Mesodermal cell (in vitro differentiated cells): Measurements from ENCODE around the gene RRP12.

Source experiments
- H3K27ac ChIP-seq: 2 replicates; pipeline ENCODE4 v1.7.0; 2013; ENCODE audit warnings: mild to moderate bottlenecking, low read depth, low read length, moderate library complexity; ENCODE audit not compliant: severe bottlenecking
- H3K36me3 ChIP-seq: 2 replicates; pipeline ENCODE4 v1.7.1; 2013; ENCODE audit warnings: mild to moderate bottlenecking, low read length, moderate library complexity; ENCODE audit not compliant: control insufficient read depth, insufficient read depth
- H3K4me1 ChIP-seq: one replicate; pipeline ENCODE4 v1.7.1; 2013; ENCODE audit warnings: mild to moderate bottlenecking, low read length; ENCODE audit not compliant: insufficient read depth, control insufficient read depth, poor library complexity, severe bottlenecking
- H3K4me3 ChIP-seq: 2 replicates; pipeline ENCODE4 v1.7.0; 2013; ENCODE audit warnings: low read length, control low read depth, mild to moderate bottlenecking; ENCODE audit not compliant: insufficient read depth, poor library complexity, severe bottlenecking; ENCODE audit errors: extremely low read depth
- H3K9me3 ChIP-seq: 2 replicates; pipeline ENCODE4 v1.7.1; 2013; ENCODE audit warnings: mild to moderate bottlenecking, low read length, moderate library complexity; ENCODE audit not compliant: control insufficient read depth
- WGBS, 2 experiments: methylation state at CpG; one replicate each; pipeline ENCODE4 v1.1.5; 2013; ENCODE audit warnings: missing lambda C conversion rate in 2 of 2; ENCODE audit not compliant: insufficient coverage in 2 of 2; 5-methylcytosine and 5-hydroxymethylcytosine counted together

RRP12 gene

GRCh38 chr10:97367126-97367649 lies 34.0 kb downstream of the RRP12 start:
- Histone ChIP-seq H3K4me1 (no peaks in the 10 kb centered on the region), H3K9me3 (no peaks in the 10 kb centered on the region), H3K4me3 (no peak overlapping the region), H3K36me3 (peaks cover 78% of the 10 kb centered on the region), H3K27ac (no peak overlapping the region)
- WGBS, 2 experiments: 94 to 96% methylated on average over 9 to 11 of the region's 12 CpGs

GRCh38 chr10:97366572-97366971 lies 34.6 kb downstream of the RRP12 start:
- Histone ChIP-seq H3K9me3 (no peaks in the 10 kb centered on the region), H3K4me3 (no peak overlapping the region), H3K27ac (no peak overlapping the region), H3K4me1 (no peaks in the 10 kb centered on the region), H3K36me3 (peaks cover 73% of the 10 kb centered on the region)
- WGBS, 2 experiments: 95 to 97% methylated on average over 6 to 8 of the region's 11 CpGs

DNA sequence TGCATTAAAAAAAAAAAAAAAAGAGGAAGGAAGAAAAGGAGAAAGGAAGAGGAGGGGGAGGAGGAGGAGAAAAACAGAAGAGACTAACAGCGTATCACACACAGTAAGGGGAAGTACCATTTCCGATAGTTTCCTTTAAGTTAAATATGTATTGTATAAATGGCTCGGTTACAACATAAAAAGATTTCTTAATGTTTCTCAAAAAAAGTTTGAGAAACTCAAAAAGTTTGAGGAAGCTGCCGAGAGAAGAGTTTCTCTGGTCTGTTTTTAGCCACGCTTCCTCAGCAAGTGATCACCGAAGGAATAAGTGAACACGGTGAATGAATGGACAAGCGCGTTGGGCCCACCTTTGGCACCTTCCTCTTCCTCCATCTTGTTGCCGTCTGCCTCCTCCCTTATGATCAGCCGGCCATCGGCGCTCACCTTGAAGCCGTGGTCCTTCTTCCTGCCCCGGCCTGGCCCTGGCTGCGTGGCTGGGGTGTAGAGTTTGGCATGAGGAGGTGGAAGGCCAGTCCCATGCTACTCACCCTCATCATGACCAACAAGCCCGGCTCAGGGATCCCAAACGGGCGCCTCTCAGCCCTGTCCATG lies 35.3 kb downstream of the RRP12 start:
- Histone ChIP-seq H3K27ac (no peak overlapping the region), H3K4me1 (no peaks in the 10 kb centered on the region), H3K36me3 (peaks cover 73% of the 10 kb centered on the region), H3K4me3 (no peak overlapping the region), H3K9me3 (no peaks in the 10 kb centered on the region)
- 97% methylated on average over 9 to 11 of the region's 19 CpGs for WGBS, 2 experiments

DNA sequence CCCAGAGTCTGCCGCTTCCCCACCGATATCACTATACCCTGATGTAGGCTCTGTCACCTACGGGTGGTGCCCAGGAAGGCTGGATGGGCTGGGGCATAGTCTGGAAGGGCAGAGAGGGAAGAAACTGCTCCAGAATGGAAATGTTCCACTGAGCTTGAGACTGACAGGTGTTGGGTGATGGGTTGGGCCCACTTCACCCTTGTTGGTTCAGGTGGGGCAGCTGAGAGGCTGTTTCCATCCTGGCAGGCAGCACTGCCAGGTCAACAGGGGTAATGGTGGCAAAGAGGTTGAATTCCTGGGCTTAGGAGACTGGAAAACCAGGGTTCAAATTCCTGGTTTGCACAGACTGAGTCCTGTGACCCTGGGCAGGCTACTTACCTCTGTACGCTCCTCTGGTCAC lies 38.1 kb downstream of the RRP12 start:
- no peak overlapping the region for H3K4me3 ChIP-seq
- peaks cover 73% of the 10 kb centered on the region for H3K36me3 ChIP-seq
- no peaks in the 10 kb centered on the region for H3K4me1 ChIP-seq
- no peak overlapping the region for H3K27ac ChIP-seq
- H3K9me3 ChIP-seq: no peaks in the 10 kb centered on the region
- WGBS, 2 experiments: 95 to 100% methylated on average over 2 of the region's 4 CpGs

DNA sequence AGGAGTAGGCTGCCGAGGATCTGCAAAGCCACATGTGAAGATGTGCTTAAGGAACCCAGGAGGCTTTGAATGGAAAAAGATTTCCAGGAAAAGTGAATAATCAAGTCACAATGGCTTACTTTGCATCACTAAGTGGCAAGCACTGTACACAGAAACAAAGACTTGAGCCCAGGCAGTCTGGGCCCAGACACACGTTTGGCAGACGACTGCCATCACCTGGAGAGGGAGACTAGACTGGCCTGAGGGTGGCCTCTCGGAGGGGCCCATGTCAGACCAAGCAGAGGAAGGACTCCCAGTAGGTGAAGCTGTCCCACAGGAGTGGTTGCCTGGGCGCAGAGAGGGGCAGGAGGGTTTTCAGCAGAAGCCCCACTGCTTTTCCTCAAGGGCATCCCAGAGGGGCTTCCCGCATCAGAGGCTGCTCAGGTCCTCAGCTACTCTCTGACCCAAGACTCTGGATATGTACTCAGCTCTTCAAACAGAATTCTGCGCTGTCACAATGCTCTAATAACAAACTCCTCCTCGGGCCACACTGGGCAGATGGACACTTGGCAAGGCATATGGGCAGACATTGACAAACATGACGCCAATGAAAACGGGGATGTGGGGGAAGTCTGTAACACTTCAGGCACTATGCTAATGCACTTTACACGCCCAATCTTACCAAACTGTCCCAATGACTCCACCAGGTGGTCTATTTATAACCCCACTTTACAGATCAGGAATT lies 38.7 kb downstream of the RRP12 start:
- Histone ChIP-seq H3K27ac (no peak overlapping the region), H3K4me3 (no peak overlapping the region), H3K36me3 (peaks cover 77% of the 10 kb centered on the region)

GRCh38 chr10:97361537-97361901 lies 39.6 kb downstream of the RRP12 start:
- H3K36me3 ChIP-seq: peaks cover 77% of the 10 kb centered on the region
- H3K4me1 ChIP-seq: no peaks in the 10 kb centered on the region
- no peak overlapping the region for H3K4me3 ChIP-seq
- WGBS, 2 experiments: 92 to 98% methylated on average over 6 to 10 of the region's 11 CpGs
- no peak overlapping the region for H3K27ac ChIP-seq
- no peaks in the 10 kb centered on the region for H3K9me3 ChIP-seq

More for the DNA sequence above, 38.7 kb downstream of the RRP12 start:
- Histone ChIP-seq H3K4me1 (no peaks in the 10 kb centered on the region), H3K9me3 (no peaks in the 10 kb centered on the region)
- WGBS, 2 experiments: 81 to 93% methylated on average over 5 to 9 of the region's 11 CpGs

DNA sequence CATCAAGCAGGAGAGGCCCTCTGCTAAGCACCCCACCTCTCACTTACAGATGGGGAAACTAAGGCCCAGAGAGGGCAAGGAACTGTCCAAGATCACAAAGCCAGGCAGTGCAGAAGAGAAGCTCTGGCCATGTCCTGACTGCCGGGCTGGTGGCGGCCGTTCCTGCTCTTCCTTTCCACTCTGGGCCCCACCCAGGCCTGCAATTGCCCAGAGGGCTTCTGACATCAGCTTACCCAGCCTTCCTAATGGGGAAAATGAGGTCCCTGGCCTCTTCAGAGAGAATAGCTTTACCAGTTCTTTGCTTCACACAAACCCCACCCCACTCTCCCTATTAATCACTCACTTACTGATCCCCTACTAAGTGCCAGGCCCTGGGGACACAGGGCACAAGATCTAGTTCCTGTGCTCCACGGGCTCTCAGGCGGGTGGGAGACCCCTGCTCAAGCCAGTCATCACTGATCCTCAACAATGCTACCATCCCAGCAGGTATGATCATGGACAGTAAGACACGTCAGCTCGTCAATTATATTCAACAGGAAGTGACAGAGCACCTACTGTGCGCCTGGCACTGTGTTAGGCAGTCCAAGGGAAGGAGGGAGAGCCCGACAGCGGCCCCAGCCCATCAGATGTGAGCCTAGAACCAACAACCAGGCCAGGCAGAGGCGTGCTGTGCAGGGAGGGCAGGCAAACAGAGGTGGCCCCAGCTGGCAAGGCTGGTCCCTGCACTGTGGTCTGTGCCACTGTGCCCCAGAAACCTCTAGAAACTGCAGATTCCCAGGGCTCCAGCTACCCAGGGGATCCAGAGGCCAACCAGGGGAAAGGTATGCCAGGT lies 40.2 kb downstream of the RRP12 start:
- peaks cover 77% of the 10 kb centered on the region for H3K36me3 ChIP-seq
- H3K4me3 ChIP-seq: no peak overlapping the region
- no peaks in the 10 kb centered on the region for H3K9me3 ChIP-seq
- H3K4me1 ChIP-seq: no peaks in the 10 kb centered on the region
- WGBS, 2 experiments: 93 to 97% methylated on average over 9 to 11 of the region's 11 CpGs
- H3K27ac ChIP-seq: no peak overlapping the region

DNA sequence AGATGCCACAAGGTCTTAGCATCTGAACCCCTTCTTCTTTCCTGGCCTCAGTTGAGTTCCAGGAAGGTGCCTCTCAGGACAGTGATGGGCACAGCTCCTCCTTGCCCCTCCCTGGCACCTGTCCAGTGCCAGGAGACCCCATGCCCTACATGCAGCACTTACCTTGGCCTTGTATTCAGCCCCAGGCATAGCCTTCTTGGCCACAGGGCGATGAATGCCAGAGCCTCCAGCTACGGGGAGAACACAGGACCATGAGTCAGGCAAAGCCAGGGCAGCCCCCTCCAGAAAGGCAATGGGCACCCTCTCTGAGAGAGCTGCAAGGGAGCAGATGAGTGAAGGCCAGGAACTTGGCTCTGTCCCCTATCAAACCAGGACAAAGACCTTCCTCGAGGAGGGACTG lies 42.4 kb downstream of the RRP12 start:
- H3K27ac ChIP-seq: no peak overlapping the region
- WGBS, 2 experiments: 88 to 91% methylated on average over 3 of the region's 3 CpGs
- no peak overlapping the region for H3K4me3 ChIP-seq
- peaks cover 74% of the 10 kb centered on the region for H3K36me3 ChIP-seq
- H3K4me1 ChIP-seq: no peaks in the 10 kb centered on the region
- H3K9me3 ChIP-seq: no peaks in the 10 kb centered on the region

- no peak overlapping the region for H3K27ac ChIP-seq
- no peaks in the 10 kb centered on the region for H3K9me3 ChIP-seq
- no peaks in the 10 kb centered on the region for H3K4me1 ChIP-seq
- H3K4me3 ChIP-seq: no peak overlapping the region
- H3K36me3 ChIP-seq: peaks cover 75% of the 10 kb centered on the region
- WGBS, 2 experiments: 92% methylated on average over 2 of the region's 4 CpGs; no CpG with 5 or more reads in 1 of the 2 experiments
These were observed 42.8 kb downstream of the RRP12 start for GRCh38 chr10:97358349-97358748.

DNA sequence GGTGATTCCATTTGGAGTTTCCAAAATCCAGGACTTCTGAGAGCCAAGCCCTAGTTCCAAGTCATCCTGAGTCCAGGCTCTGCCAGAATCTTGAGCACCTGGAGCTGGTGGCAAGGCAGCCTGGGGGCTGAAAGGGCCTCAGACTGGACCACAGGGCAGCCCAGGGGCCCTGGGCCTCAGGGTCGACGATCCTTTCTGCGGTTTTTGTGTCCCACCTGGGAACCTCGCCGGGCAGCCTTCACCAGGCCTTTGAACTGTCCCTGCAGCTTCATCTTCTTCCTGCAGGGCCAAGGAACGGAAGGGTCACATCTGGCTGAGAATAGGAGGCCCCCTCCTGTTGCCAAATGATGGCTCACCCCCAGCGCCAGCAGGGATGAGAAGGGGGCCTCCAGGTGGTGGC lies 44.2 kb downstream of the RRP12 start:
- no peaks in the 10 kb centered on the region for H3K9me3 ChIP-seq
- 80 to 82% methylated on average over 7 of the region's 7 CpGs for WGBS, 2 experiments
- no peak overlapping the region for H3K27ac ChIP-seq
- H3K36me3 ChIP-seq: peaks cover 77% of the 10 kb centered on the region
- H3K4me1 ChIP-seq: no peaks in the 10 kb centered on the region
- no peak overlapping the region for H3K4me3 ChIP-seq
